ENCODE results near the gene CHD5.

CHD5 gene

DNA sequence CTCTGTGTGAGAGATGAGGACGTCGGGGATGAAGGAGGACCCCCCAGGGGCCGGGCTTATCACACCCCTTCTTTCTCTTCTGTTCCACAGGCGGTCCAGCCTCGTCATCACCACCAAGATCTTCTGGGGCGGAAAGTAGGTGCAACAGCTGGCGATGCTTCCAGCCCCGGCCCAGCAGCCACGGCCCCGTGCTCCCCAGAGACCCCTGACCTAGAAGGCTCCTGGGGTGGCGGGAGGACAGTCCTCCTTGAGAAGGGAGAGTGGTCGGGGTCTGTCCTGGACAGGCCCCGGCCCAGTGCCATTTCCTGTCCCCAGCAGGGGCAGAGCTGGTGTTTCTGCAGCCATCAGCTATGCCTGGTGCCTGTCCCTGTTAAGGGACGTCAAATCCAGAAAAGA, 92.7 kb downstream of the CHD5 start:
- Histone ChIP-seq H3K27me3 (replicated peaks; ENCODE audit: insufficient read depth, low read length) (no peaks in the 10 kb centered on the region), H3F3A (ENCODE audit: insufficient read depth, low read length) (no peaks in the 10 kb centered on the region), H3K9ac (ENCODE audit: low read length) (no peak overlapping the region), H3K9me3 (replicated peaks; ENCODE audit: insufficient read depth, low read length) (no peaks in the 10 kb centered on the region), H4K20me1 (ENCODE audit: insufficient read depth, low read length) (no peaks in the 10 kb centered on the region), H3K79me2 (ENCODE audit: low read length) (no peaks in the 10 kb centered on the region), H2AFZ (ENCODE audit: low read length) (no peak overlapping the region), H3K4me3 (ENCODE audit: low read length) (no peak overlapping the region), H3K4me1 (ENCODE audit: low read length) (no peaks in the 10 kb centered on the region), H3K4me2 (ENCODE audit: low read depth, low read length) (no peak overlapping the region), H3K36me3 (replicated peaks; ENCODE audit: insufficient read depth, low read length) (no peaks in the 10 kb centered on the region), H3K27ac (ENCODE audit: low read length) (no peak overlapping the region), H3K9me2 (replicated peaks; ENCODE audit: insufficient read depth, low read length) (no peaks in the 10 kb centered on the region)
- no peak for DNase-seq
- TF ChIP-seq EZH2phosphoT487 (IDR thresholded peaks at IDR 0.05; ENCODE audit: low read length) (no peak), EZH2 (optimal IDR thresholded peaks at IDR 0.05; ENCODE audit: low read depth, low read length) (no peak)
- TF ChIP-seq, protein P1, sequence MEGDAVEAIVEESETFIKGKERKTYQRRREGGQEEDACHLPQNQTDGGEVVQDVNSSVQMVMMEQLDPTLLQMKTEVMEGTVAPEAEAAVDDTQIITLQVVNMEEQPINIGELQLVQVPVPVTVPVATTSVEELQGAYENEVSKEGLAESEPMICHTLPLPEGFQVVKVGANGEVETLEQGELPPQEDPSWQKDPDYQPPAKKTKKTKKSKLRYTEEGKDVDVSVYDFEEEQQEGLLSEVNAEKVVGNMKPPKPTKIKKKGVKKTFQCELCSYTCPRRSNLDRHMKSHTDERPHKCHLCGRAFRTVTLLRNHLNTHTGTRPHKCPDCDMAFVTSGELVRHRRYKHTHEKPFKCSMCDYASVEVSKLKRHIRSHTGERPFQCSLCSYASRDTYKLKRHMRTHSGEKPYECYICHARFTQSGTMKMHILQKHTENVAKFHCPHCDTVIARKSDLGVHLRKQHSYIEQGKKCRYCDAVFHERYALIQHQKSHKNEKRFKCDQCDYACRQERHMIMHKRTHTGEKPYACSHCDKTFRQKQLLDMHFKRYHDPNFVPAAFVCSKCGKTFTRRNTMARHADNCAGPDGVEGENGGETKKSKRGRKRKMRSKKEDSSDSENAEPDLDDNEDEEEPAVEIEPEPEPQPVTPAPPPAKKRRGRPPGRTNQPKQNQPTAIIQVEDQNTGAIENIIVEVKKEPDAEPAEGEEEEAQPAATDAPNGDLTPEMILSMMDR (IDR thresholded peaks at IDR 0.05; ENCODE audit: low read length), result no peak

DNA sequence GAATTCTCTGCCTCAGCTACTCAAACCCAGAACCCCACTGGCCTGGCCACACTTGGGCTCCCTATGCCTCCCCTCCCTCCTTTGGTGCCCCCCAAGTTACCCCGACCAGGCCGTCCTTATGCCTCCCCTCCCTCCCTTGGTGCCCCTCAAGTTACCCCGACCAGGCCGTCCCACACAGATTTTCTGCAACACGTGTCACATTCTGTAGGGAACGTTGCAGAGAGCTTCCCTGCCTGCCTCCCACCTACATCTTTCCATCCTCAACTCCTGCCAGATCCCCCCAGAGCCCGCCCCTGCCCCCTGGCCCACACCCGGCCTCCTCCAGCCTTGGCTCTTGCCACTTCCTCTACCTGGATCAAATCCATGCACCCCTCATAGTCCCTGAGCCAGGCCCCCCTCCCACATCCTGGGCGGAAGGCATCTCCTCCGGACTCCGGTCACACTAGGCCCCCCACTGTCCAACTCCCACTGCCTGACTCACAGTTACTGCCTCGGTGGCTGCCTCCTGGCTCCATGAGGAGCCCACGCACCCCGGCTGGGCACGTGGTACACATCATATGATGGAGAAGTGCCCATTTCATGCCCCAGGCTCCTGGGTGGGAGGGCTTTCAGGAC, 93.3 kb downstream of the CHD5 start:
- H3K27ac ChIP-seq (ENCODE audit: low read length), result no peak overlapping the region
- H4K20me1 ChIP-seq (ENCODE audit: insufficient read depth, low read length), result no peaks in the 10 kb centered on the region

DNA sequence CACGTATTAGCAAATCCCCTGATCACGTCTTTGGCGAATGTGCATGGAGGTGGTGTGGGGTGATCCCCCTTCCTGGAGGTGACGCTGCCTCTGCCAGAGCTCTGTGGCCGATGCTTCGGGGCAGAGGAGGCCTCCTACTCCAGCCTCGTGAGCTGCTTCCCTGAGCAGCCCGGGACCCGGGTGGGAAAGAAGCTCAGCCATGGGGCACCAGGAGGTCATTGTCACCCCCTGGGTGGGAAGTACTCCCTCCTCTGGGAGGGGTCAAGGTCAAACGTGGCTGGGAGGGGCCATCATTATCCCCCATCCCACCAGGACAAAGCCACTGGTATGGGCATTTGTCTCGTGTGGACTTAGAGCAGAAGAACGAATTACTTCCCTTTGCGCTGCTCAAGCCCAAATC, 93.8 kb downstream of the CHD5 start:
- H3K79me2 ChIP-seq (ENCODE audit: low read length), result no peaks in the 10 kb centered on the region
- no peak overlapping the region for H3K4me3 ChIP-seq (ENCODE audit: low read length)
- TF ChIP-seq, protein P1 (IDR thresholded peaks at IDR 0.05; ENCODE audit: low read length), result no peak
- TF ChIP-seq EZH2phosphoT487 (IDR thresholded peaks at IDR 0.05; ENCODE audit: low read length), result no peak
- TF ChIP-seq EZH2 (optimal IDR thresholded peaks at IDR 0.05; ENCODE audit: low read depth, low read length), result no peak
- no peaks in the 10 kb centered on the region for H3K27me3 ChIP-seq (replicated peaks; ENCODE audit: insufficient read depth, low read length)
- H4K20me1 ChIP-seq (ENCODE audit: insufficient read depth, low read length), result no peaks in the 10 kb centered on the region
- H2AFZ ChIP-seq (ENCODE audit: low read length), result no peak overlapping the region
- H3K9me2 ChIP-seq (replicated peaks; ENCODE audit: insufficient read depth, low read length), result no peaks in the 10 kb centered on the region
- no peaks in the 10 kb centered on the region for H3K9me3 ChIP-seq (replicated peaks; ENCODE audit: insufficient read depth, low read length)
- no peaks in the 10 kb centered on the region for H3K36me3 ChIP-seq (replicated peaks; ENCODE audit: insufficient read depth, low read length)
- H3K4me2 ChIP-seq (ENCODE audit: low read depth, low read length), result no peak overlapping the region
- no peaks in the 10 kb centered on the region for H3K4me1 ChIP-seq (ENCODE audit: low read length)
- H3F3A ChIP-seq (ENCODE audit: insufficient read depth, low read length), result no peaks in the 10 kb centered on the region
- H3K9ac ChIP-seq (ENCODE audit: low read length), result no peak overlapping the region
- no peak for DNase-seq
- no peak overlapping the region for H3K27ac ChIP-seq (ENCODE audit: low read length)

More for the DNA sequence above, 93.3 kb downstream of the CHD5 start:
- H3K27me3 ChIP-seq (replicated peaks; ENCODE audit: insufficient read depth, low read length), result no peaks in the 10 kb centered on the region
- H3K4me1 ChIP-seq (ENCODE audit: low read length), result no peaks in the 10 kb centered on the region
- no peaks in the 10 kb centered on the region for H3K9me2 ChIP-seq (replicated peaks; ENCODE audit: insufficient read depth, low read length)
- no peaks in the 10 kb centered on the region for H3K36me3 ChIP-seq (replicated peaks; ENCODE audit: insufficient read depth, low read length)
- no peak overlapping the region for H3K9ac ChIP-seq (ENCODE audit: low read length)
- TF ChIP-seq EZH2phosphoT487 (IDR thresholded peaks at IDR 0.05; ENCODE audit: low read length), result no peak
- no peak overlapping the region for H3K4me2 ChIP-seq (ENCODE audit: low read depth, low read length)
- H2AFZ ChIP-seq (ENCODE audit: low read length), result no peak overlapping the region
- H3K79me2 ChIP-seq (ENCODE audit: low read length), result no peaks in the 10 kb centered on the region
- DNase-seq, result no peak
- no peak overlapping the region for H3K4me3 ChIP-seq (ENCODE audit: low read length)
- H3K9me3 ChIP-seq (replicated peaks; ENCODE audit: insufficient read depth, low read length), result no peaks in the 10 kb centered on the region
- H3F3A ChIP-seq (ENCODE audit: insufficient read depth, low read length), result no peaks in the 10 kb centered on the region

DNA sequence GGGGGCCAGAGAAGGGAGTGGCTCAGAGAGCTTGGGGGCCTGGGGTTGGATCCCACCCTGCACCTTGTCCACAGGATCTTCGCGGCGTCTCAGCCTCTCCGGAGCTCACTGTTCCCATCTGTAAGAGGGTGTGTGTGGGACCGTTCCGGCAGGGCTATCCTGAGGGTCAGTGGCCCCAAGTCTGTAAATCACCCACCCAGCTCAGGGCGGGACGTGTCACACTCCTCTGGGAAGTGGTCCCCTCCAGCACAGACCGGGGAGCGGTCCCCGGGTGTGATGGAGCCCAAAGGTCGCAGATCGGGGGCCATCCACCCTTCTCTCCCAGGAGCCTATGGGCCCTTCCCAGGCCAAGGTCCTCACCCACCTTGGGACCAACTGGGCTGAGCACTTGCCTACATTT, 94.5 kb downstream of the CHD5 start:
- no peaks in the 10 kb centered on the region for H3K27me3 ChIP-seq (replicated peaks; ENCODE audit: insufficient read depth, low read length)
- H2AFZ ChIP-seq (ENCODE audit: low read length), result no peak overlapping the region
- H3K9ac ChIP-seq (ENCODE audit: low read length), result no peak overlapping the region
- no peaks in the 10 kb centered on the region for H3K79me2 ChIP-seq (ENCODE audit: low read length)
- DNase-seq, result no peak
- H3F3A ChIP-seq (ENCODE audit: insufficient read depth, low read length), result no peaks in the 10 kb centered on the region
- H3K4me3 ChIP-seq (ENCODE audit: low read length), result no peak overlapping the region
- no peaks in the 10 kb centered on the region for H3K36me3 ChIP-seq (replicated peaks; ENCODE audit: insufficient read depth, low read length)
- H3K4me1 ChIP-seq (ENCODE audit: low read length), result no peaks in the 10 kb centered on the region
- no peak overlapping the region for H3K27ac ChIP-seq (ENCODE audit: low read length)
- H3K9me2 ChIP-seq (replicated peaks; ENCODE audit: insufficient read depth, low read length), result no peaks in the 10 kb centered on the region
- no peak for TF ChIP-seq EZH2 (optimal IDR thresholded peaks at IDR 0.05; ENCODE audit: low read depth, low read length)
- H3K9me3 ChIP-seq (replicated peaks; ENCODE audit: insufficient read depth, low read length), result no peaks in the 10 kb centered on the region
- H4K20me1 ChIP-seq (ENCODE audit: insufficient read depth, low read length), result no peaks in the 10 kb centered on the region
- no peak overlapping the region for H3K4me2 ChIP-seq (ENCODE audit: low read depth, low read length)

Data from MM.1S (cell line).